Progenitor cell of endocrine pancreas (in vitro differentiated cells): ENCODE data around the gene BDKRB2. TPM values are rescaled to one million over a fixed set of nuclear protein-coding genes. Genes with fewer than 3 reads are reported as not detected.

Experiments
- DNase-seq: peaks from one replicate; pipeline ENCODE4 v3.0.0; 2021; ENCODE audit warnings: low spot score; ENCODE audit not compliant: unreplicated experiment
- H3K27ac Mint-ChIP-seq: 2 replicates; pipeline ENCODE4 v1.8.0; 2021; ENCODE audit warnings: mild to moderate bottlenecking, moderate library complexity, mixed read lengths
- H3K27me3 Mint-ChIP-seq: 2 replicates; pipeline ENCODE4 v1.8.0; 2021; ENCODE audit warnings: mixed read lengths
- H3K36me3 Mint-ChIP-seq: 2 replicates; pipeline ENCODE4 v1.8.0; 2022; ENCODE audit warnings: mixed read lengths; ENCODE audit not compliant: insufficient read depth
- H3K4me1 Mint-ChIP-seq: 2 replicates; pipeline ENCODE4 v1.8.0; 2021; ENCODE audit warnings: low read depth, mixed read lengths
- H3K4me3 Mint-ChIP-seq: 2 replicates; pipeline ENCODE4 v1.8.0; 2021; ENCODE audit warnings: low read depth, mild to moderate bottlenecking, moderate library complexity, mixed read lengths
- H3K9me3 Mint-ChIP-seq: 2 replicates; pipeline ENCODE4 v1.8.0; 2021; ENCODE audit warnings: low read depth, mixed read lengths
- total RNA-seq: library from RNA; stranded (reverse); gene quantifications from 2 replicates; pipeline ENCODE4 v1.2.1, GENCODE V29; 2021
- TF ChIP-seq, protein P1 (sequence below): fragments of 200-600 bp; sonication (generic); IDR thresholded peaks from one replicate; pipeline ENCODE4 v1.5.0; 2021; ENCODE audit warnings: antibody characterized with exemption, mild to moderate bottlenecking; ENCODE audit not compliant: unreplicated experiment

Gene BDKRB2
- total RNA-seq, 1 donor from 2014 or later = 0.36 TPM

DNA sequence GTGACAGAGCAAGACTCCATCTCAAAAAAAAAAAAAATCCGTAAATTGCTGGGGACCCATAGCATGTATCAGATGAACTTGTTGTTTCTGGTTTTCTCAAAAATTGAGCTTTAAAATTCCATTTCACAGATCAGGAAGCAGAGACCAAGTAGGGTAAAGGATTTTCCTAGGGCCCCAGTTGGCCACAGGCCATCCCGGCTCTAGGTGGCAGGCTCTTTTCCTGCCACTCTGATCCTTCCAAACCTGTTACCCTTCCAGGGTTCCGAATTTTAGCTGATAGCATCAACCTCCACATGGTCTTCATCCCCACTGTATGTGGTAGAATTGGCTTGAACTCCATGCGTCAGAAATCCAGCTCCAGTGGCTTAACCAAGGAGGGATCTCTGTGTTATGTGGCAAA lies 36.1 kb upstream of the BDKRB2 start:
- DNase-seq = no peak
- Mint-ChIP-seq H3K9me3 (no peaks in the 10 kb centered on the region), H3K4me3 (no peak overlapping the region)

GRCh38 chr14:96170961-96171592 lies 33.6 kb upstream of the BDKRB2 start:
- H3K9me3 Mint-ChIP-seq = no peaks in the 10 kb centered on the region
- H3K27me3 Mint-ChIP-seq = peaks cover 29% of the 10 kb centered on the region
- no peaks in the 10 kb centered on the region for H3K36me3 Mint-ChIP-seq
- H3K4me3 Mint-ChIP-seq = no peak overlapping the region
- H3K27ac Mint-ChIP-seq = no peak overlapping the region
- H3K4me1 Mint-ChIP-seq = peaks cover 4% of the 10 kb centered on the region
- TF ChIP-seq, protein P1, sequence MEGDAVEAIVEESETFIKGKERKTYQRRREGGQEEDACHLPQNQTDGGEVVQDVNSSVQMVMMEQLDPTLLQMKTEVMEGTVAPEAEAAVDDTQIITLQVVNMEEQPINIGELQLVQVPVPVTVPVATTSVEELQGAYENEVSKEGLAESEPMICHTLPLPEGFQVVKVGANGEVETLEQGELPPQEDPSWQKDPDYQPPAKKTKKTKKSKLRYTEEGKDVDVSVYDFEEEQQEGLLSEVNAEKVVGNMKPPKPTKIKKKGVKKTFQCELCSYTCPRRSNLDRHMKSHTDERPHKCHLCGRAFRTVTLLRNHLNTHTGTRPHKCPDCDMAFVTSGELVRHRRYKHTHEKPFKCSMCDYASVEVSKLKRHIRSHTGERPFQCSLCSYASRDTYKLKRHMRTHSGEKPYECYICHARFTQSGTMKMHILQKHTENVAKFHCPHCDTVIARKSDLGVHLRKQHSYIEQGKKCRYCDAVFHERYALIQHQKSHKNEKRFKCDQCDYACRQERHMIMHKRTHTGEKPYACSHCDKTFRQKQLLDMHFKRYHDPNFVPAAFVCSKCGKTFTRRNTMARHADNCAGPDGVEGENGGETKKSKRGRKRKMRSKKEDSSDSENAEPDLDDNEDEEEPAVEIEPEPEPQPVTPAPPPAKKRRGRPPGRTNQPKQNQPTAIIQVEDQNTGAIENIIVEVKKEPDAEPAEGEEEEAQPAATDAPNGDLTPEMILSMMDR = no peak
- no peak for DNase-seq

More for the DNA sequence above, 36.1 kb upstream of the BDKRB2 start:
- Mint-ChIP-seq H3K36me3 (no peaks in the 10 kb centered on the region), H3K4me1 (peaks cover 4% of the 10 kb centered on the region), H3K27me3 (peaks cover 12% of the 10 kb centered on the region), H3K27ac (no peak overlapping the region)
- TF ChIP-seq, protein P1 = no peak

DNA sequence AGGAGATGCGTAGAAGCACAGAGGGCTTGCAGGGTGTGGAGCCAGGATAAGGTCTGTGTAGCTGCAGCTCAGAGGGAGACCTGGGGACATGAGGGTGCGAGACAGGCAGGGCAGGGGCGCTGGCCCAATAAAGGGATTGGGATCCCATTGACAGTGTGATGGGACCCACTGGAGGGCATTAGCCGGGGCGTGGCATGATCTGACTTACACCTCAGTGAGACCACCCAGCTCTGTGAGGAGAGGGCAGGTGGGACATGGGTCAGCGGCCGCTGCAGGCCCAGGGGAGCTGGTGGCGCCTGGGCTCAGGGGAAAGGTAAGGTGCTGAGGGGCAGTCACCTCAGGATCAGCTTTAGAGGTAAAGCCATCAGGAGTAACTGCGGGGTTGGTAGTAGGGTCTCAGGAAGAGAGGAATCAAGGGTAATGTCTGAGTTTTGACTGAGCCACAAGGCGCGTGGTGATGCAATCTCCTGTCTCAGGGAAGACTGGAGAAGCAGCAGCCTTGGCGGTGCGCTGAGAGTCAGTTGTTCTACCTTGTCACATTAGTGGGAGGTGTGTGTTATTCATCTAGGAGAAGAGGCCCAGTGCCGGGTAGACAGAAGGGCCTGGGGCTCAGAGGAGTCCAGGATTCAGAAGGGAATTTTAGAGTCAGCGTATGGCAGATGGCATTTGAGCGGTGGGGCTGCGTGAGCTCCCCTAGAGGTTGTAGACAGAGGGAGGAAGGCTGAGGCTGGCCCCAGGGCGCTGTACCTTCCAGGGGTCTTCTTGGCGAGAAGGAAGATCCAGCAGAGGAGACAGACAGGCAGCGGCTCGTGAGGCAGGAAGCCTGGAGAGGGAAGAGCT lies 30.8 kb upstream of the BDKRB2 start:
- DNase-seq = no peak

GRCh38 chr14:96176275-96176674 lies 28.4 kb upstream of the BDKRB2 start:
- Mint-ChIP-seq H3K4me3 (no peak overlapping the region), H3K27me3 (peaks cover 34% of the 10 kb centered on the region), H3K36me3 (no peaks in the 10 kb centered on the region), H3K4me1 (peaks cover 2% of the 10 kb centered on the region), H3K9me3 (no peaks in the 10 kb centered on the region), H3K27ac (no peak overlapping the region)
- TF ChIP-seq, protein P1 = no peak
- no peak for DNase-seq

More for the DNA sequence above, 30.8 kb upstream of the BDKRB2 start:
- Mint-ChIP-seq H3K4me1 (peaks cover 4% of the 10 kb centered on the region), H3K9me3 (no peaks in the 10 kb centered on the region), H3K36me3 (no peaks in the 10 kb centered on the region), H3K27ac (no peak overlapping the region), H3K4me3 (no peak overlapping the region), H3K27me3 (peaks cover 40% of the 10 kb centered on the region)
- TF ChIP-seq, protein P1 = no peak

- Mint-ChIP-seq H3K36me3 (no peaks in the 10 kb centered on the region), H3K9me3 (no peaks in the 10 kb centered on the region), H3K27ac (no peak overlapping the region), H3K27me3 (peaks cover 34% of the 10 kb centered on the region), H3K4me1 (peaks cover 2% of the 10 kb centered on the region), H3K4me3 (no peak overlapping the region)
- DNase-seq = no peak
- TF ChIP-seq, protein P1 = no peak
Measured at GRCh38 chr14:96176811-96177211, 27.8 kb upstream of the BDKRB2 start.
